ENCODE measurements around the gene PRTG. TPM values are rescaled to one million over a fixed set of nuclear protein-coding genes. Genes with fewer than 3 reads are reported as not detected.

The PRTG gene
- total RNA-seq, 1 experiment from 2014 or later: 39.1 TPM

GRCh38 chr15:55784286-55784685, 41.3 kb upstream of the PRTG start:
- no peak for TF ChIP-seq CTCF (IDR thresholded peaks at IDR 0.05; ENCODE audit: insufficient read depth in 1 of 2, low read depth in 1 of 2, low read length in 1 of 2, severe bottlenecking in 1 of 2, unreplicated experiment in 1 of 2)
- Histone ChIP-seq H3K4me1 (peaks cover 7% of the 10 kb centered on the region; the same call in 1 of the 2 replicates), H3K9me3 (no peaks in the 10 kb centered on the region), H3K36me3 (ENCODE audit: control insufficient read depth, insufficient read depth, low read length) (no peaks in the 10 kb centered on the region), H3K27me3 (replicated peaks; ENCODE audit: control insufficient read depth, insufficient read depth, low read length) (no peaks in the 10 kb centered on the region), H3K4me3 (ENCODE audit: low read depth, low read length) (no peak overlapping the region)
- ChIA-PET CTCF (no interaction called here), POLR2A (interaction anchor here (0.5 kb wide), 1 partner anchor 121 kb away, joined by 3 read pairs; no protein-coding TSS in a partner anchor)
- H3K27me3 Mint-ChIP-seq (ENCODE audit: insufficient read depth, unreplicated experiment): peaks cover 2% of the 10 kb centered on the region
- no TSS peak for BruUV-seq (replicated peaks)
- no peak overlapping the region for H3K27ac Mint-ChIP-seq (ENCODE audit: unreplicated experiment)
- intact Hi-C loops (cut with micrococcal nuclease; ENCODE audit: unreplicated experiment): no loop called here
- no peaks in the 10 kb centered on the region for H3K36me3 Mint-ChIP-seq (ENCODE audit: insufficient read depth, unreplicated experiment)
- peaks cover 12% of the 10 kb centered on the region for H3K9me3 Mint-ChIP-seq (ENCODE audit: unreplicated experiment)
- no peak overlapping the region for H3K4me3 Mint-ChIP-seq (ENCODE audit: unreplicated experiment)
- DNase-seq: no peak
- peaks cover 8% of the 10 kb centered on the region for H3K4me1 Mint-ChIP-seq (ENCODE audit: low read depth, unreplicated experiment)

- no peaks in the 10 kb centered on the region for H3K9me3 ChIP-seq
- ChIA-PET POLR2A (no interaction called here), CTCF (no interaction called here)
- no peak overlapping the region for H3K4me3 ChIP-seq (ENCODE audit: low read depth, low read length)
- H3K36me3 ChIP-seq (ENCODE audit: control insufficient read depth, insufficient read depth, low read length): no peaks in the 10 kb centered on the region
- H3K27me3 Mint-ChIP-seq (ENCODE audit: insufficient read depth, unreplicated experiment): peaks cover 3% of the 10 kb centered on the region
- H3K27me3 ChIP-seq (replicated peaks; ENCODE audit: control insufficient read depth, insufficient read depth, low read length): no peaks in the 10 kb centered on the region
- no peaks in the 10 kb centered on the region for H3K36me3 Mint-ChIP-seq (ENCODE audit: insufficient read depth, unreplicated experiment)
- intact Hi-C loops (cut with micrococcal nuclease; ENCODE audit: unreplicated experiment): no loop called here
- no peak for TF ChIP-seq CTCF (IDR thresholded peaks at IDR 0.05; ENCODE audit: insufficient read depth in 1 of 2, low read depth in 1 of 2, low read length in 1 of 2, severe bottlenecking in 1 of 2, unreplicated experiment in 1 of 2)
- H3K4me1 Mint-ChIP-seq (ENCODE audit: low read depth, unreplicated experiment): peaks cover 8% of the 10 kb centered on the region
- H3K9me3 Mint-ChIP-seq (ENCODE audit: unreplicated experiment): peaks cover 12% of the 10 kb centered on the region
- BruUV-seq (replicated peaks): no TSS peak
- H3K4me1 ChIP-seq: peaks cover 7% of the 10 kb centered on the region; the same call in 1 of the 2 replicates
- no peak for DNase-seq
- no peak overlapping the region for H3K27ac Mint-ChIP-seq (ENCODE audit: unreplicated experiment)
- no peak overlapping the region for H3K4me3 Mint-ChIP-seq (ENCODE audit: unreplicated experiment)
Observed at GRCh38 chr15:55782901-55783300, 39.9 kb upstream of the PRTG start.

GRCh38 chr15:55780292-55780691, 37.3 kb upstream of the PRTG start:
- no peaks in the 10 kb centered on the region for H3K27me3 ChIP-seq (replicated peaks; ENCODE audit: control insufficient read depth, insufficient read depth, low read length)
- no TSS peak for BruUV-seq (replicated peaks)
- H3K4me3 ChIP-seq (ENCODE audit: low read depth, low read length): no peak overlapping the region
- no peak for TF ChIP-seq CTCF (IDR thresholded peaks at IDR 0.05; ENCODE audit: insufficient read depth in 1 of 2, low read depth in 1 of 2, low read length in 1 of 2, severe bottlenecking in 1 of 2, unreplicated experiment in 1 of 2)
- no peaks in the 10 kb centered on the region for H3K36me3 ChIP-seq (ENCODE audit: control insufficient read depth, insufficient read depth, low read length)
- no peaks in the 10 kb centered on the region for H3K36me3 Mint-ChIP-seq (ENCODE audit: insufficient read depth, unreplicated experiment)
- ChIA-PET POLR2A (no interaction called here), CTCF (no interaction called here)
- no peak overlapping the region for H3K27ac Mint-ChIP-seq (ENCODE audit: unreplicated experiment)
- intact Hi-C loops (cut with micrococcal nuclease; ENCODE audit: unreplicated experiment): no loop called here
- no peaks in the 10 kb centered on the region for H3K9me3 ChIP-seq
- H3K9me3 Mint-ChIP-seq (ENCODE audit: unreplicated experiment): peaks cover 12% of the 10 kb centered on the region
- peaks cover 7% of the 10 kb centered on the region; the same call in 1 of the 2 replicates for H3K4me1 ChIP-seq
- DNase-seq: no peak
- no peak overlapping the region for H3K4me3 Mint-ChIP-seq (ENCODE audit: unreplicated experiment)
- H3K27me3 Mint-ChIP-seq (ENCODE audit: insufficient read depth, unreplicated experiment): peaks cover 3% of the 10 kb centered on the region
- H3K4me1 Mint-ChIP-seq (ENCODE audit: low read depth, unreplicated experiment): peaks cover 8% of the 10 kb centered on the region
